Breast epithelium (tissue), 3 donors: ENCODE data around the gene KCNS1.

Experiments used
- CTCF ChIP-seq, 3 donors: fragments of 450-650 bp; IDR thresholded peaks; one replicate each; pipeline ENCODE4 v1.5.1; 2016 to 2017; ENCODE audit warnings: antibody characterized with exemption in 3 of 3, mild to moderate bottlenecking in 3 of 3, moderate library complexity in 3 of 3
- POLR2A ChIP-seq: fragments of 450-650 bp; IDR thresholded peaks from one replicate; pipeline ENCODE4 v1.6.1; 2016; ENCODE audit warnings: antibody characterized with exemption, mild to moderate bottlenecking, moderate library complexity

- TF ChIP-seq CTCF (IDR thresholded peaks at IDR 0.05) (no peak), POLR2A (no peak)
These were observed 9.4 kb upstream of the KCNS1 start for GRCh38 chr20:45110301-45110700.
